ENCODE results near the gene GHRH.

GHRH gene

DNA sequence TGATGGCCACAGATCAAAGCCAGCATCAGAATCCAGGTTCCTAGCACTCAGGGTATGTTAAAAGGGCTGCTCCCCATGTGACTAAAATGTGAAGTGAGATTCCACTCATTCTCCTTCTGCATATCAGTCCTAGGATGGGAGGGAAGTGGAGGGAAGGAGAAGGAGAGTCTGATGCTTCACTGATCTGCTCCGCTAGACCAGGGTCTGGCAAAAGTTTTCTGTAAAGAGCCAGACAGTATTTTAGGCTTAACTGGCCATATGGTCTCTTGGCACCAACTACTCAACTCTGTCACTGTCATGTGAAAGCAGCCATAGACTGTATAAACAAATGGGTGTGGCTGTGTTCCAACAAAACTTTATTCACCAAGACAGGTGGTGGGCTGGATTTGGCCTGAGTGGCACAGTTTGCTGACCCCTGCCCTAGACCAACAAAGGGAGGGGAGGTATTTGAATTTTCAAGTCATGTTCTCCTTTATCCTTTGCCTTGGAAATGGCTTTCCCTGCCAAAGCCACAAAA, 22.6 kb downstream of the GHRH start:
- no peak for DNase-seq (ENCODE audit: low read depth, low spot score)

DNA sequence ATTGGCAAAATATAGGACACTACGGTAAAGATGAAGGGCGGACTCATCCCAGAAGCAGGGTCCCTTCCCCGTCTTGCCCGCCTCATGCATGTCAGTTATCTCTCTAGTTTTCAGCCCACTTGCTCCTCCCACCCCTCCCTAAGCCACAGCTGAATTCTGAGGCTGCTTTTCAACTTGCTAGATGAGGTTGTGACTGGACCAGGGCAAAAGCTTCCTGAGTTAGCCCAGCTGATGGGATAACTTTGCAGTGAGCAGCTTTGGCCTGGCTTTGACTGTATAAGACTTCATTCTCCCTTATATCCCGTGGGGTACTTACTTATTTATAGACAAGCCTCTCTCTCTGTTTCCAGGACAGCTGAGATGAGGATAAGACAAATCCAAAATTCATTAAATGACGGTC, 23.2 kb downstream of the GHRH start:
- no peak for DNase-seq (ENCODE audit: low read depth, low spot score)

DNA sequence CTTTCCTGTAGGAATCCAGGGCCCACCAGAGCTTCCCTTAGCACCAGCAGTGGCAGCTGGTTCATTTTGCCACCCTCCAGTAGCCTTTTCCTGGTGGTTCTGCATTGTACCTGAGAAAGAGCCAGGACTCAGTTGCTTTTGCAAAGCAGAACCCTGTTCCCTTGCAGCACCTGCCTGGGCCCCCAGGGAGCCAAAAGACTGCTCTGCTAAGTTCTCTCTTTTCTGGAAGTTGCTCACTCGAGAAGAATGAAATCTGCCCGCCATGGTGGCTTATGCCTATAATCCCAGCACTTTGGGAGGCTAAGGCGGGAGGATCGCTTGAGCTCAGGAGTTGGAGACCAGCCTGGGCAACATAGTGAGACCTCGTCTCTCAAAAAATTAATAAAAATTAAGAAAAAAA, 24.0 kb downstream of the GHRH start:
- DNase-seq (ENCODE audit: low read depth, low spot score): no peak

DNA sequence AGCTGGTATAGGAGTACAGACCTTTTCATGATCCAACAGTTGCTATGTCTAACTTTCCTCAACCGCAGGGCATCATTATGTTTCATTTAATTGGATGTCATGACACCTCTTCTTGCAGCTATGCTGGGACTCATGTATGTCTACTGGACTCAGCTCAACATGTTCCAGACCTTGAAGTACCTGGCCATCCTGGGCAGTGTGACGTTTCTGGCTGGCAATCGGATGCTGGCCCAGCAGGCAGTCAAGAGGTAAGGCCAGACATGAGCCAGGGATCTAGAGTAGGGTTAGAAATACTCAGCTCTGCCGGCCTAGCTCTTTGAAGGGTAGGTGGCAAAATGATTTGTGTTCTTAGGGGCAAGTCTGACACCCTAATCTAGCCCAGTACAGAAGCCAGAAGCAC, 25.2 kb downstream of the GHRH start:
- no peak for DNase-seq (ENCODE audit: low read depth, low spot score)

DNA sequence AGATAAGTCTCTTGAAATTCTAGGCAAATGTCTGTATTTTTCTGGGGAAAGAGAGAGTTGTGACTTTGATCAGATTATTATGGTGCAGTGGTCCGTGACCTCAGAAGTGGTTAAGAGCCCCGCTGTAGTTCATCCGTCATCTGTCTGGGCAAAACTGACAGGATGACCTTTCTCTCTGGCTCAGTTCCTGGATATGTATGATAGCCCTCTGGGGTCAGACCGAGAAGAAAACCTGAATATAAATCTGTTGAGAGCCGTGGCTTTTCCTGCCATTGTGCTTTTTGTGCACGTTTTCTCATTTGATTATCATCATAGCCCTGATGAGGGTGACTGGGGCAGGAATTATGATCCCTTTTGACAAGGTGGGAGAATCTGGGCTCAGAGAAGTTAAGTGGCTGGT, 26.5 kb downstream of the GHRH start:
- no peak for DNase-seq (ENCODE audit: low read depth, low spot score)

DNA sequence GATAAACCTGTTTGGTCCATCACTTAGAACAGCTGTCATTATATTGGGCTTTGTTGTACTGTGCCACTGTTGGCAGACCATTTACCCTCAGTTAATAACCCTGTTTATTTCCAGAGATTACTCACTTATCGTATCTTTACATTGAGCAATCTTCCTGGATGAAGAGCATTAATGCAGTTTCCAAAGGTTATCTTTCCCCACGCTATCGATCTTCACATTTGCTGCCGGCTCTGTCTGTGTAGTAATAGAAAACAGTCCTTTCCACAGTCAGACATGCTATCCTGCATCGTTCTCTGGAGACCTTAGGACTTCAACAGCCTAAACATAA, 27.4 kb downstream of the GHRH start:
- no peak for DNase-seq (ENCODE audit: low read depth, low spot score)

DNA sequence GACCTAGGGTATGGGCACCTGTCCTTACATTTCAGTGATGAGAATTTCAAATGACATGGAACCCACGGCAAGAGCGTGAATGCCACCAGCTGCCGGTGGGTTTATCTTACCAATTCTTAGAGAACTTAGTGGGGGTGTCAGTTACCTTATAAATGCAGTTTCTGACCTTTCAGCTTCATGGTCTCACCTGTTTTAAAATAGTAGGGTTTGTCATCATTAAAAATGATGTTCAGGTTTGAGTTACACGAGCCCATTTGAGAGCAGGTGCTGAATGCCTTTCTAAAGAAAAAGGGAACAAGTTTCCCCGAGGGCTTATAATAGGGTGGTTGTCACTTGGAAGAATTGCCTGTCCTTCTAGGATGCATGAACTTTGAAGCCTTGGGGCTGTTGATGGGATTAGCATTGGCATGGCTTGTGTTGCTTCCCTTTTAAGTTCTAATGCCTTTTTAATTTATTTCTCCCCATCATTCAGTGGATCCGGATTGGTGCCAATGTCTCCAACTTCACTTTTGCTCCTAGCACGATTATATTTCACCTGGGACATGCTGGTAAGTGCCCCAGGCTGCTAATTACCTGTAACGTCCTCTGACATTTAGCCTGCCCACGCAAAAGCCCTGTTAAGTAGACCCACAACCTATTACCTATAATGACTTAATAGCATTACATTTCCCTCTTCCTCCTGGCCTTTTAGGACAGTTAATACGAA, 27.9 kb downstream of the GHRH start:
- DNase-seq (ENCODE audit: low read depth, low spot score): no peak

DNA sequence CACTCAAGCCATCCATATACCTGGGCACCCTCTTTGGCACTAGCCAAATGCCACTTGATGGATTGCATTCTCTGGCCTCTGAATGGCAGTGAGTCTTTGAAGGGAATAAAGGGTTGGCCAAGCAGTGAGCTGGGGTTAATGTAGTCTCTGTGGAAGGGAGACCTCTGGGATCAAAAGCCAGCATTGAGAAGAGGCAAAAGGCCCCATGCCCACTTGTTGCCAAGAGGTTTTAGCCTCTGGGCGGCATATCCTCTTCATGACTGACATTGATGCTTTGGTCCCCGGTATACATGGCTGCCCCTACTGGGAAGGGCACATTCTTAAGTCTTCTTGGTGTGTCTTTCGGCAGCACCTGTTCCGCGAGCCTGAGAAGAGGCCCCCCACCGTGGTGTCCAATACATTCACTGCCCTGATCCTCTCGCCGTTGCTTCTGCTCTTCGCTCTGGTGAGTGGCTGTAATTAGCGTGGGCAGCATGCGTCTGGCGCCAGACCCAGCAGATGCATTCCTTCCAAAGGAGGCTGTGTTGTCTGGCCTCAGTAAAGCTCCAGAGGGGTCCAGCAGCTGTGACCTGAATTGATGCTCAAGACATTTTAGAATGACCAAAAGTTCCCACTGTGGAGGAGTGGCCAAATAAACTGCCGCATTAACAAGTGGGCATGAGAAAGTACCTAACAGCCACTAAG, 29.5 kb downstream of the GHRH start:
- no peak for DNase-seq (ENCODE audit: low read depth, low spot score)

DNA sequence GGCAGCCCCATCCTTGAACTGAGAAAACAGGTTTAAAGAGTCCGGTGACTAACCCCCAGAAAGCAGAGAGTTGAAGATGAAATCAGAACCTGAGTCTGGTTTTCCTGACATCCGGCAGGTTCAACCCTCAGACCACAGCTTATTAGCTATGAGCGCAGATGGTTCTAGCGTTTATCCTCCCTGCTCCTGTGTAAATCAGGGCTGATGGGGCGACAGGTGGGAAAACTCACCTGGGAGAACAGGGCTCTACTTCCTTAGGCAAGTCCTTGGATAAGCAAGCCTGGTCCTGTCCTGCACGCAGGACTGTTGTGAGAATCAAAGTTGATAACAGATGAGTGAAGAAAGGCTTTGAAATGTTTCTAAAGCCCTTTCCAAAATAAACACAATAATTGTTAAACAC, 31.4 kb downstream of the GHRH start:
- no peak for DNase-seq (ENCODE audit: low read depth, low spot score)

DNA sequence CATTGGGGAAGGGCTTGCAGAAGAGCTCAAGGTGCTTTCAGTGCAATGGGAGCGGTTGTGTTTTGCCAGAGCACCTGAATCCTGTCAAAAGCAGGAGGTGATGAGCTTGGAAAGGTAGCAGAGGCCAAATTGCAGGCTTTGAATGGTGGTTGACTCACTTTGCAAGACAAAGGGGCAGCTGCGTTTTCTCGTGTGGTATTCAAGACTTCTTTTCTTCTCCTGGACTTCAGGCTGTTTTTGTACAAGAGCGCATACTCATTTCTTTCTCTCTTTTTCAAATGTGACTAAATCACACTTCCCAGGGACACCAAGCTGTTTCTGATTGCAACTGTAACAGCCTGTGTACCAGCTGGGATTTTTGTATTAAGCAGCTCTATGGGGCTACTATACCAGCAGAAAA, 32.3 kb downstream of the GHRH start:
- DNase-seq (ENCODE audit: low read depth, low spot score): no peak

DNA sequence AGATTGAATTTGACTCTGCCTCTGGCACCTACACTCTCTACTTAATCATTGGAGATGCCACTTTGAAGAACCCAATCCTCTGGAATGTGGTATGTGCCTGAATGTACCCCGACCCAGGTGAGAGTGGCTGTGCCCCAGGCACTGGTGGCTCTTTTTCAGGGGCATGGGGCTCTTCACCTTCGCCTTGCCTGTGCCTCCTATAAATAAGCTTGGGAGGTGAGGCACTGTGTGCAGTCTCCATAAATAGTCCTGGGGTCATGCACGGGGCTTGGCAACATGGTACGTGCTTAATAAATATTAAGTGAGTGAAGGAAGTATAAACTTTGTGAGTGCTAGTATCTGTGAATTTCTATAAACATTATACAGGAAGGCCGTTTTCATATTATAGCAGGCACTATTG, 33.0 kb downstream of the GHRH start:
- DNase-seq (ENCODE audit: low read depth, low spot score): no peak

DNA sequence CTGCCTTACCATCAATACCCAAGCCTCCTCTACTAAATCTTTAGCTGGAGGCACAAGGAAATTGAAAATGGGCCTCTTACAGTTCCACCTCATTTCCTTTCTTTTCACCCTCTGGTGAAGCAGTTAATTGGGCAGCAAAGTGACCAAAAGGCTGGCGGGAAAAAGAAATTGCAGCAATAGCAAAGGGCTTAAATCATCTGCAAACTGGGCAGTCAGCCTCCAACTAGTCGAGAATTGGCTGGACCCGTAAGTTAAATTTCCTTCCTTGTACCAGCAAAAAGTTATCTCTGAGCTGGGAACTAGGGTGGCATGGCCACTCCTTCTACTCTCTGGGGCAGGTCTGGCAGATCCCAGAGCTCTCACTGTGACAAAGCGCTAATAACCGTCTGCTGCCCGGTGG, 33.5 kb downstream of the GHRH start:
- no peak for DNase-seq (ENCODE audit: low read depth, low spot score)

DNA sequence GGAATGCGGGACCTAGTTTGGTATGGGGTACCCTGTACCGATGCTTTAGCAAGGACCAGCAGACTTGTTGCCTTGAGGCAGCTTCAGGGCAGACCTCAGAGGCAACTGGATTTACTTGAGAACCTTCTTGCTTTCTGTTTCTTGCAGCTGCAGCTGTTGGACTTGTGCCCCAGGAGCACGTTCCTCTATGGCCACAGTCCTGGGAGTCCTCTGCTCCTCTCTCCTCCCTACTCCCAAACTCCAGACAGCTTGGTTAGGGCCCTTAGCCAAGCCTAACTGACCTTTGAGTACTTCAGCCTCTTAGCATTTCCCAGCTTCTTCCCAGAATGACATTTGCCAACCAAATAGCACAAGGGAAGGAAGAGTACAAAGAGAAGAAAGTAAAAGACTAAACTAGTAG, 34.7 kb downstream of the GHRH start:
- no peak for DNase-seq (ENCODE audit: low read depth, low spot score)

DNA sequence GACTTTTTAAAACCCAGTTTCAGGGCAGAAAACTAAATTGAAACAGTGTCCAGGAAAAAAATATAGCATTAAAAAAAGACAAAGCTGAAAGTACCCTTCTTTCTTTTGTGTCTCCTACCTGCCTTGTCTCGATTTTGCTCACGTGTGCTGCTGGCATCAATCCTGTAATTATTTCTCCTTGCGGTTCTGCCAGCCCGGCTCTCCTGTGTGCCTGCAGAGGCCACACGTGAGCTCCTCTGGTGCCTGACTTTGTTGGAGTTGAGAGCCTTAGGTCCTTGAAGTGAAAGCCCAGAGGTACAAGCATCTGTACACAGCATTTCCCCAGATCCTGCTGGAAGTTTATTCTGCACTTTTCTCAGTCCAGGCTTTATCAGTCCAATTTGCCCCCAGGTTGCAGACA, 36.5 kb downstream of the GHRH start:
- DNase-seq (ENCODE audit: low read depth, low spot score): no peak

DNA sequence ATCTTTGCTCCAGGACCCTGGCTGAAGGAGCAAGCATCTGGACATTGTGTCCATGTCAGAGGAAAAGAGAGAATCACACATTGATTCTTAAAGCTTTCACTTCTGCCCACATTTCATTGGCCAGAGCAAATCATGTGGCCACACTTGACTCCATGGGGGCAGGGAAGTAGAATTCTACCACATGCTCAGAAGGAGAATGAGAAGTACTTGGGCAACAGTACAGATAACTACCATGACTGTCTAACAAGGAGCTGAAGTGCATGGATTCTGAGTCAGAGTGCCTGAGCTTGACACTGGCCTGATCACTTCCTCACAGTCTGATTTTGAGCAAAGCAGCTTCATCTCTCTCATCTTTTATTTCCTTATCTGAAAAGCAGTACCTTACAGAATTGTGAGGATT, 38.6 kb downstream of the GHRH start:
- no peak for DNase-seq (ENCODE audit: low read depth, low spot score)

DNA sequence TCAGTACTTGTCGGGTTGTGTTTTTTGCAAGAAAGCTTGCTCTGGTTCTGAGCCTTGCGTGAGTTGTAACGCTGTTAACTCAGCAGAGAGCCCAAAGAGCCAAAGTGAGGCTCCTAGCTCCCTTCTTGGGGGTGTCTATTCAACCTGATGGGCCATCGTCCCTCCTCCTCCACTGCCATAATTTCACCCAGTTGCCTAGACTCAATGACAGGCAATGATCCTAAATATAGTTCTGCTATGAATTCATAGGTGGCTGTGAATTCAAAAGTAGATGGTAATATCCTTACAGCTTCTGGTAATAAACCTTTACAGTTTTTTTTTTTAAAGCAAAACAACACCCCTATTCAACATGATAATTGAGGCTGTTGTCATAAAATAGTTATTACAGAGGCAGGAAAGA, 39.5 kb downstream of the GHRH start:
- DNase-seq (ENCODE audit: low read depth, low spot score): no peak

DNA sequence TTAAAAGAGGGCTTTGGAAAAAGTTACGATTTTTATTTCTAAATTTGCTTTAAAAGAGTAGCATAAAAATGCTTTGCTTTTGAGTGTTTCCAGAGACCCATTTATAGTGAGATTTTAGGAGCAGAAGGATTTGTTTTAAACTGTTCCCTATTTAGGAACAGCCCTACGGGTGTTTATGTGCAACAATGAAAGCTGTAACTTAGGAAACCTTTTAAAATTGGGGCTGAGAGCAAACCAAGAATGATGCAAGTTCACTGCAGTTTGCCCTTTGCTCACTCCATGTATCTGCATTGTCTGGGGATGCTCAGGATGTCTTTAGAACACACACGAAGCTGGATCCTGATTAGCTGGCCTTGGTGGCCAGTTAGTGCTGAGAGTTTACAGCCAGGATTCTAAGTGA, 40.9 kb downstream of the GHRH start:
- DNase-seq (ENCODE audit: low read depth, low spot score): no peak

DNA sequence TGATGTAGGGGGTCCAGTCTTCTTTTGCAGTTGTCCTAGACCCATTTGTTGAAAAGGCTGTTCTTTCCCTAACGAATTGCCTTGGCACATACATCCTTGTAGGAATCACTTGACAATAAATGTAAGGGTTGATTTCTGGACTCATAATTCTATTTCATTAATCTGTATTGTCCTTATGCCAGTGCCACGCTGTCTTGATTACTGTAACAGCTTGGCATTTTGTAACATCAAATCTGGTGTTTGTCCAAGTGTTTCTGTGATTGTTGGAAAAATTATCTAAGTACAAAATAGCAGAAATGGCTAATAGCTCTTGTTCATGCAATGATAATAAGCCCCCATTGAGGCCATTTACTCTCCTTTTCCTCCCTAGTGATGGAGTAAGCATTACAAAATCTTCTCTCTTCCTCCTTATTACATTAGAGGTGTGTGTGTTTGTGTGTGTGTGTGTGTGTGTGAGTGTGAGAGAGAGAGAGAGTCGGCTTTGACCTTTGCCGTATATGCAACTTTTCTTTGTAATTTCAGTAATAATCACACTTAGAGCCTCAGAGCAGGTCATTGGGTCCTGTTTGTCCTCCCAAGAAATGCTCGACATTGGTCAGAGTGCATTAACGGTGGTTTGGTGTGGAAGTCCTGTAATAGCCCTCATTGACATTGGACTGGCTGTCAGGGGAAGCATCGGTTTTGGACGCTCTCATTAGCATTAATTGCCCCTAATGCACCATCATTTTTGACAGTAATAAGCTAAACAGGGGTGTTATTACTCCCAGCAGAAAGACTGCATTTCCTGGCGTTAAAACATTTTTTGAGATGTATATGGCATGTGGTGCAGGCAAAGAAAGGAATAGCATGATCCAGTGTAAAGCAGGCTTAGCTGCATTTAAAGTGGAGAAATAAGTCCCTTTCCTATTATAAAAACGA, 41.6 kb downstream of the GHRH start:
- no peak for DNase-seq (ENCODE audit: low read depth, low spot score)

DNA sequence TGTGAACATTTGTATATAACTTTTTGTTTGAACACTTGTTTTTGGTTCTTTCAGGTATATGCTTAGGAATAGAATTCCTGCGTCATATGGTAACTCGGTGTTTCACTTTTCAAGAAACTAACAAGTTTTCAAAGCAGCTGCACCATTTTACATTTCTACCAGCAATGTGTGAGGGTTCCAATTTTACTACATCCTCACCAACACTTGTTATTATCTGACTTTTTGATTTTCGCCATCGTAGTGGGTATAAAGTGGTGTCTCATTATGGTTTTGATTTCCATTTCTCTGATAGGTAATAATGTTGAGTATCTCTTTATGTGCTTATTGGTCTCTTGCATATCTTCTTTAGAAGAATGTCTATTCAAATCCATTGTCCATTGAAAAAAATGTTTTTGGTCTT, 42.6 kb downstream of the GHRH start:
- no peak for DNase-seq (ENCODE audit: low read depth, low spot score)

DNA sequence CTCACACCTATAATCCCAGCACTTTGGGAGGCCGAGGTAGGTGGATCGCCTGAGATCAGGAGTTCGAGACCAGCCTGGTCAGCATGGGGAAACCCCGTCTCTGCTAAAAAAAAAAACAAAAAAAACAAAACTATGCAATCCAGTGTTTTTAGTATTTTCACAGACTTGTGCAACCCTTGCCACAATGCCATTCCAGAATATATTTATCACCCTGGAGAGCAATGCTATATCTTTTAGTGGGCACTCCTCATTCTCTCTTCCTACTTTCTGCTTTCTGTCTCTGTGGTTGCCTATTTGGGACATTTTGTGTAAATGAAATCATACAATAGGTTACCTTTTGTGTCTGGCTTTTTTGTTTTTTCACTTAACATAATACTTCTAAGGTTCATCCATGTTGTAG, 43.2 kb downstream of the GHRH start:
- DNase-seq (ENCODE audit: low read depth, low spot score): no peak

DNA sequence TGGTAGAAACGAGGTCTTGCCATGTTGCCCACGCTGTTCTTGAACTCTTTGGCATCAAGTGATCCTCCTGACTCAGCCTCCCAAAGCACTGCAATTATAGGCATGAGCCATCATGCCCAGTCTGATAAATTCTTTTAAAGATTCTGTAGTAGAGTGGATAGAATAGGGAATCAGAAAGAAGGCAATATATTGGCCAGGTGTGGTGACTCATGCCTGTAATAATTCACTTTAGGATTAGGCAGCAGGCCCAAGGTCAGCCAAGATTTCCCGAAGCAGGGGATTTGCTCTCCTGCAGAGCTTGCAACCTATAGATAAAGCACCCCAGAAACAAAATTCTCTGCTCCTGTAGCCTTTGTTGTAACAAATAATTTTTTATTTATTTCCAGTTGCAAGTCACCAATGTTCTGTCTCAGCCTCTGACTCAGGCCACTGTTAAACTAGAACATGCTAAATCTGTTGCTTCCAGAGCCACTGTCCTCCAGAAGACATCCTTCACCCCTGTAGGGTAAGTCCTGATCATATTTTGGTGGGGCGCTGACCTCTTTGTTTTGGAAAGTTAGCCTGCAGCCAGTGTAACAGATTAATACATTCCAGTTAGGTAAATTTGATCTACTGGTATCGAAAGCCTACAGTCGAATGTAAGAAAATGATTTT, 51.8 kb downstream of the GHRH start:
- DNase-seq (ENCODE audit: low read depth, low spot score): no peak

DNA sequence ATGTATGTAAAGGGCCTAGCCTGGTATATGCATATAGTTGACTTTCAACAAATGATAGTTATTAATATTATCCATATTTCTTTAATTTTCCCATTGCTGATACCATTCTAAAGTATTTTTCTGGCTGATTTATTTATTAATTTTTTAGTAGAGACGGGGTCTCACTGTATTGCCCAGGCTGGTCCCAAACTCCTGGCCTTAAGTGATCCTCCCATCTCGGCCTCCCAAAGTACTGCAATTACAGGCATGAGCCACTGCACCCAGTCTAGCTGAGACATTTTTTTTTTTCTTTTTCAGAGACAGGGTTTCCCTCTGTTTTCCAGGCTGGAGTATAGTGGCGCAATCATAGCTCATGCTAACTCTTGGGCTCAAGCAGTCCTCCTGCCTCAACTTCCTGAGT, 52.4 kb downstream of the GHRH start:
- DNase-seq (ENCODE audit: low read depth, low spot score): no peak

Measured in activated naive CD8-positive, alpha-beta T cell treated with anti-CD3 and anti-CD28 coated beads, Interleukin-2, amount 50 U/mL, for 16 hours (primary cell).